HepG2 (cell line): ENCODE measurements around the gene XRCC1. TPM values are rescaled to one million over a fixed set of nuclear protein-coding genes. Genes with fewer than 3 reads are reported as not detected.

Experiments used
- ATAC-seq: fragments of 200-7000 bp; cut with Tn5 transposase; 3 replicates; pipeline ENCODE4 v1.9.1; 2020; ENCODE audit warnings: mild to moderate bottlenecking, moderate library complexity
- BruUV-seq: library from RNA; stranded (reverse); fragments of 400-500 nt; replicated peaks from 2 replicates; lab custom pipeline; 2021; lab: Mats Ljungman, UMichigan
- CTCF ChIA-PET: fragments of 300-600 bp; formaldehyde crosslinking; extraction: SDS; loops from one replicate; lab custom pipeline; 2021; ENCODE audit warnings: low total read pairs, inconsistent platforms, low intra/inter-chr PET ratio; lab: Yijun Ruan, JAX
- POLR2A ChIA-PET: fragments of 350-600 bp; sonication (Branson Sonifier 250); formaldehyde crosslinking; loops from one replicate; lab custom pipeline; 2020; ENCODE audit warnings: antibody characterized with exemption, inconsistent platforms; lab: Yijun Ruan, JAX
- DNase-seq: peaks from one replicate; pipeline ENCODE4 v3.0.0-alpha.2; 2015; ENCODE audit warnings: low spot score
- FAIRE-seq: peaks from 3 replicates; lab custom pipeline; 2011; peaks lifted over from hg19 to GRCh38; lab: Jason Lieb, UNC
- H2AFZ ChIP-seq: one replicate; pipeline ENCODE4 v1.6.1; 2011; ENCODE audit warnings: low read length, inconsistent platforms
- H3K27ac ChIP-seq: fragments of 300-600 bp; 3 replicates; pipeline ENCODE4 v1.8.0; 2011; ENCODE audit warnings: mixed run types, mild to moderate bottlenecking, mixed read lengths, low read length, inconsistent platforms; ENCODE audit not compliant: insufficient read depth; ENCODE audit errors: extremely low read length
- H3K27me3 ChIP-seq, 2 experiments: fragments of 200-600 bp in 1 of 2; 2 replicates in 1 of 2; 3 replicates in 1 of 2; pipeline versions ENCODE4 v1.6.0 to v1.8.0; 2011; ENCODE audit warnings: low read length in 2 of 2, mild to moderate bottlenecking in 2 of 2, moderate library complexity in 2 of 2, inconsistent platforms in 1 of 2; ENCODE audit not compliant: insufficient read depth in 2 of 2, control insufficient read depth in 1 of 2
- H3K36me3 ChIP-seq, 2 experiments: fragments of 200-600 bp in 1 of 2; replicated peaks in 1 of 2; 2 replicates in 1 of 2; 3 replicates in 1 of 2; pipeline versions ENCODE4 v1.5.1 to v1.8.0; 2011; ENCODE audit warnings: low read length in 2 of 2, inconsistent platforms in 1 of 2; ENCODE audit not compliant: insufficient read depth in 2 of 2, control insufficient read depth in 1 of 2
- H3K4me1 ChIP-seq: 2 replicates; pipeline ENCODE4 v1.5.1; 2012; ENCODE audit warnings: low read length, inconsistent platforms; ENCODE audit not compliant: insufficient read depth
- H3K4me2 ChIP-seq: 2 replicates; pipeline ENCODE4 v1.6.0; 2011; ENCODE audit warnings: low read depth, low read length, inconsistent platforms
- H3K4me3 ChIP-seq, 3 experiments: fragments of 200-600 bp in 1 of 3; sonication (generic), shearing (Covaris generic) in 1 of 3; replicated peaks in 1 of 3; 2 replicates each; pipeline ENCODE4 v1.5.1; 2011 to 2016; ENCODE audit warnings: low read length in 3 of 3, inconsistent platforms in 2 of 3, low read depth in 2 of 3, mild to moderate bottlenecking in 2 of 3, control low read depth in 1 of 3, mixed read lengths in 1 of 3; ENCODE audit not compliant: insufficient read depth in 1 of 3
- H3K79me2 ChIP-seq: one replicate; pipeline ENCODE4 v1.6.1; 2011; ENCODE audit warnings: low read length, inconsistent platforms; ENCODE audit not compliant: insufficient read depth
- H3K9ac ChIP-seq: 2 replicates; pipeline ENCODE4 v1.6.0; 2011; ENCODE audit warnings: mild to moderate bottlenecking, low read depth, low read length, inconsistent platforms; ENCODE audit not compliant: insufficient read depth
- H3K9me3 ChIP-seq: 2 replicates; pipeline ENCODE4 v1.5.1; 2012; ENCODE audit warnings: mild to moderate bottlenecking, low read length
- H4K20me1 ChIP-seq: 2 replicates; pipeline ENCODE4 v1.6.0; 2011; ENCODE audit warnings: inconsistent platforms, mild to moderate bottlenecking, low read length, moderate library complexity; ENCODE audit not compliant: insufficient read depth
- KDM5B ChIP-seq: sonication (generic); formaldehyde crosslinking; IDR thresholded peaks from 2 replicates; pipeline ENCODE4 v1.4.0; 2020; ENCODE audit warnings: missing genetic modification reagents, mild to moderate bottlenecking, borderline replicate concordance
- NONO ChIP-seq, 2 experiments: fragments of 450-650 bp in 1 of 2; sonication (generic) in 1 of 2; formaldehyde crosslinking in 1 of 2; IDR thresholded peaks in 1 of 2; conservative IDR thresholded peaks in 1 of 2; 2 replicates each; pipeline versions ENCODE4 v1.6.1 to v1.8.0; 2017 to 2022; ENCODE audit warnings: mild to moderate bottlenecking in 1 of 2, missing genetic modification reagents in 1 of 2, moderate library complexity in 1 of 2
- TSC22D2 ChIP-seq: sonication (generic); formaldehyde crosslinking; IDR thresholded peaks from 2 replicates; pipeline ENCODE4 v1.5.1; 2020; ENCODE audit warnings: missing genetic modification reagents, mild to moderate bottlenecking, borderline replicate concordance
- ZNF75D ChIP-seq: sonication (generic); formaldehyde crosslinking; IDR thresholded peaks from 2 replicates; pipeline ENCODE4 v1.8.1; 2023; ENCODE audit warnings: missing genetic modification reagents, mild to moderate bottlenecking, borderline replicate concordance
- WGBS: methylation state at CpG from one replicate; pipeline ENCODE4 v1.1.6; 2017; ENCODE audit warnings: low lambda C conversion rate; 5-methylcytosine and 5-hydroxymethylcytosine counted together
- in situ Hi-C: cut with HindIII; loops from 2 replicates; pipeline ENCODE4 v1.10.0; 2017; ENCODE audit warnings: low pct_unique_long_range_greater_than_20kb; ENCODE audit not compliant: extremely low pct_ligation_motif_present
- intact Hi-C: fragments of 100-400 bp; cut with micrococcal nuclease; formaldehyde crosslinking; loops from one replicate; pipeline ENCODE4 v1.10.0; 2022; ENCODE audit not compliant: unreplicated experiment
- polyA plus RNA-seq, 8 experiments: library from polyadenylated mRNA; depleted of rRNA in 3 of 8; stranded (reverse) in 7 of 8; unstranded in 1 of 8; fragments of >200 nt; fragmentation: Illumina TruSeq in 4 of 8; extraction: Trizol in 4 of 8; gene quantifications; 2 replicates each; pipeline versions ENCODE4 v1.2.1 to v1.2.3, GENCODE V29; 2011 to 2016; ENCODE audit warnings: low read depth in 4 of 8, missing spikeins in 1 of 8, mixed read lengths in 1 of 8; ENCODE audit not compliant: insufficient read depth in 1 of 8
- total RNA-seq, 5 experiments: library from RNA; depleted of rRNA; stranded (reverse); fragments of >200 nt; fragmentation: Illumina TruSeq; extraction: Trizol; gene quantifications; 2 replicates each; pipeline ENCODE4 v1.2.3, GENCODE V29; 2016; ENCODE audit warnings: low read depth in 1 of 5
- TF ChIP-seq, protein P1 (sequence below): IDR thresholded peaks from 2 replicates; pipeline ENCODE4 v1.6.1; 2012; ENCODE audit warnings: inconsistent platforms
- TF ChIP-seq, protein P2 (sequence below): sonication (generic); formaldehyde crosslinking; IDR thresholded peaks from 2 replicates; pipeline ENCODE4 v1.4.0; 2020; ENCODE audit warnings: missing genetic modification reagents

Gene XRCC1
- total and polyA plus RNA-seq, 2 of the 13 experiments (the other 11 are each of a cell fraction or from before 2014, with no cell fraction given): 24.7 to 26.3 TPM

DNA sequence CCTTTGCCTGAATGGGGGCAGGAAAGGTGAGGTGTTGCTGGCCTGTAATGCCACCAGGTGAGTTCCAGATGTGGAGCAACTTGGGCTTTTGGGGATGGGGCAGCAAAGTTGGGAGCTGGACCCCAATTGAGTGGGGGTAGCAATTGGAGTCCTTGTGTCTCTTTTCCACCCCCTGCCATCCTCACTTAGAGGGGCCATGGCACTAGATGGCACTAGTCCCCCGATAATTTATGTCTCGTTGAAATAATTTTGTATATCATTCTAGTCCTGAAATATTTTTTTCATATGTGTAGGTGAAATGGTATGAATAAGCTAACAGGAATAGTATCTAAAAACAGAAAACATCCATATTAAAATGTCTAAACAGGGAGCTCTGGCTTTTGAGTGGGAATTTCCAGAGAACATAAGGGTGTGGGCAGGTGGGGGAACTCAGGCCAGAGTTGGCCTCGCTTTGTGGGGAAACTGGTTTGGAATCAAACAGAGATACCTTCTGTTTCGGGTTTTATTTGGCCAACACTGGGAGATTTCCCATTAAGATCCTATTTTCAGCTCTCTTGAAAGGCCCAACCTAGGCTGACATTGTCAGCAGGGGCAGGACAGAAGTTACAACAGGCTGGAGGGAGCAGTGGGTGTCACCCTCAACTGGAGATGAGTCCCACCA lies 24.4 kb upstream of the XRCC1 start:
- no peak for FAIRE-seq
- H2AFZ ChIP-seq: no peak overlapping the region

More for the DNA sequence above, 24.4 kb upstream of the XRCC1 start:
- H3K9me3 ChIP-seq: no peaks in the 10 kb centered on the region
- POLR2A ChIA-PET: no interaction called here
- TF ChIP-seq NONO (IDR thresholded peaks at IDR 0.05): no peak
- TF ChIP-seq NONO (CRISPR knock-in tag; conservative IDR thresholded peaks at IDR 0.05): no peak
- no peak for TF ChIP-seq KDM5B (CRISPR knock-in tag)
- TF ChIP-seq, protein P1, sequence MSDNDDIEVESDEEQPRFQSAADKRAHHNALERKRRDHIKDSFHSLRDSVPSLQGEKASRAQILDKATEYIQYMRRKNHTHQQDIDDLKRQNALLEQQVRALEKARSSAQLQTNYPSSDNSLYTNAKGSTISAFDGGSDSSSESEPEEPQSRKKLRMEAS: no peak
- TF ChIP-seq TSC22D2 (CRISPR knock-in tag): no peak
- TF ChIP-seq, protein P2, sequence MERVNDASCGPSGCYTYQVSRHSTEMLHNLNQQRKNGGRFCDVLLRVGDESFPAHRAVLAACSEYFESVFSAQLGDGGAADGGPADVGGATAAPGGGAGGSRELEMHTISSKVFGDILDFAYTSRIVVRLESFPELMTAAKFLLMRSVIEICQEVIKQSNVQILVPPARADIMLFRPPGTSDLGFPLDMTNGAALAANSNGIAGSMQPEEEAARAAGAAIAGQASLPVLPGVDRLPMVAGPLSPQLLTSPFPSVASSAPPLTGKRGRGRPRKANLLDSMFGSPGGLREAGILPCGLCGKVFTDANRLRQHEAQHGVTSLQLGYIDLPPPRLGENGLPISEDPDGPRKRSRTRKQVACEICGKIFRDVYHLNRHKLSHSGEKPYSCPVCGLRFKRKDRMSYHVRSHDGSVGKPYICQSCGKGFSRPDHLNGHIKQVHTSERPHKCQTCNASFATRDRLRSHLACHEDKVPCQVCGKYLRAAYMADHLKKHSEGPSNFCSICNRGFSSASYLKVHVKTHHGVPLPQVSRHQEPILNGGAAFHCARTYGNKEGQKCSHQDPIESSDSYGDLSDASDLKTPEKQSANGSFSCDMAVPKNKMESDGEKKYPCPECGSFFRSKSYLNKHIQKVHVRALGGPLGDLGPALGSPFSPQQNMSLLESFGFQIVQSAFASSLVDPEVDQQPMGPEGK (CRISPR knock-in tag): no peak
- no peak for TF ChIP-seq ZNF75D (CRISPR knock-in tag)
- TF ChIP-seq, all 625 proteins: peak for 0
- Histone ChIP-seq H3K4me3 (no peak overlapping the region), H3K4me1 (peaks cover 11% of the 10 kb centered on the region), H3K27ac (no peak overlapping the region), H3K9ac (no peak overlapping the region), H4K20me1 (no peaks in the 10 kb centered on the region), H3K27me3 (no peaks in the 10 kb centered on the region; a peak in 1 of 5 replicates), H3K36me3 (peaks cover 5 to 28% of the 10 kb centered on the region in 2 experiments; a peak in 3 of 5 replicates), H3K4me2 (no peak overlapping the region), H3K79me2 (peaks cover 22% of the 10 kb centered on the region)
- intact Hi-C loops: loop anchor here (10.0 kb wide), 1 partner anchor 75 kb away; the partner anchor contains the start of gene ETHE1
- CTCF ChIA-PET: no interaction called here
- BruUV-seq: TSS peak; percentile 27
- in situ Hi-C loops: loop anchor here (5.0 kb wide), 1 partner anchor 53 kb away; no protein-coding TSS in a partner anchor
- 94% methylated on average over 4 of the region's 4 CpGs for WGBS
- ATAC-seq (no peak), DNase-seq (no peak)
